HCT116 (cell line): ENCODE results near the gene HCFC1.

ENCODE experiments used
- EZH2 ChIP-seq: fragments of 200-600 bp; sonication (generic); IDR thresholded peaks from 2 replicates; pipeline ENCODE4 v1.6.1; 2017; ENCODE audit warnings: antibody characterized with exemption, mixed run types
- POLR2A ChIP-seq: IDR thresholded peaks from 2 replicates; pipeline ENCODE4 v1.7.0; 2011; ENCODE audit warnings: borderline replicate concordance; ENCODE audit not compliant: insufficient read depth, insufficient read length; ENCODE audit errors: extremely low read depth
- RAD21 ChIP-seq: IDR thresholded peaks from 2 replicates; pipeline ENCODE4 v1.6.1; 2012; ENCODE audit warnings: low read depth, mild to moderate bottlenecking
- TF ChIP-seq, protein P1 (sequence below), 3 experiments: fragments of 200-600 bp in 1 of 3; sonication (generic) in 1 of 3; IDR thresholded peaks in 2 of 3; conservative IDR thresholded peaks in 1 of 3; 2 replicates each; pipeline ENCODE4 v1.5.1; 2012 to 2017; ENCODE audit warnings: low read depth in 2 of 3, low read length in 2 of 3, antibody characterized with exemption in 1 of 3, borderline replicate concordance in 1 of 3, control low read depth in 1 of 3, mild to moderate bottlenecking in 1 of 3, mixed read lengths in 1 of 3, mixed run types in 1 of 3, moderate library complexity in 1 of 3; ENCODE audit not compliant: insufficient read depth in 1 of 3
- TF ChIP-seq, protein P2 (sequence below): IDR thresholded peaks from 2 replicates; pipeline ENCODE4 v1.6.1; 2011; ENCODE audit warnings: mild to moderate bottlenecking, low read length, moderate library complexity; ENCODE audit not compliant: insufficient replicate concordance; ENCODE audit errors: extremely low read depth

- TF ChIP-seq, protein P1, sequence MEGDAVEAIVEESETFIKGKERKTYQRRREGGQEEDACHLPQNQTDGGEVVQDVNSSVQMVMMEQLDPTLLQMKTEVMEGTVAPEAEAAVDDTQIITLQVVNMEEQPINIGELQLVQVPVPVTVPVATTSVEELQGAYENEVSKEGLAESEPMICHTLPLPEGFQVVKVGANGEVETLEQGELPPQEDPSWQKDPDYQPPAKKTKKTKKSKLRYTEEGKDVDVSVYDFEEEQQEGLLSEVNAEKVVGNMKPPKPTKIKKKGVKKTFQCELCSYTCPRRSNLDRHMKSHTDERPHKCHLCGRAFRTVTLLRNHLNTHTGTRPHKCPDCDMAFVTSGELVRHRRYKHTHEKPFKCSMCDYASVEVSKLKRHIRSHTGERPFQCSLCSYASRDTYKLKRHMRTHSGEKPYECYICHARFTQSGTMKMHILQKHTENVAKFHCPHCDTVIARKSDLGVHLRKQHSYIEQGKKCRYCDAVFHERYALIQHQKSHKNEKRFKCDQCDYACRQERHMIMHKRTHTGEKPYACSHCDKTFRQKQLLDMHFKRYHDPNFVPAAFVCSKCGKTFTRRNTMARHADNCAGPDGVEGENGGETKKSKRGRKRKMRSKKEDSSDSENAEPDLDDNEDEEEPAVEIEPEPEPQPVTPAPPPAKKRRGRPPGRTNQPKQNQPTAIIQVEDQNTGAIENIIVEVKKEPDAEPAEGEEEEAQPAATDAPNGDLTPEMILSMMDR (IDR thresholded peaks at IDR 0.05 in 2 of 3, conservative IDR thresholded peaks at IDR 0.05 in 1 of 3; ENCODE audit: borderline replicate concordance in 1 of 3, insufficient read depth in 1 of 3, low read depth in 2 of 3, low read length in 2 of 3): no peak
- TF ChIP-seq RAD21: no peak
- no peak for TF ChIP-seq POLR2A
- no peak for TF ChIP-seq EZH2
- TF ChIP-seq, protein P2, sequence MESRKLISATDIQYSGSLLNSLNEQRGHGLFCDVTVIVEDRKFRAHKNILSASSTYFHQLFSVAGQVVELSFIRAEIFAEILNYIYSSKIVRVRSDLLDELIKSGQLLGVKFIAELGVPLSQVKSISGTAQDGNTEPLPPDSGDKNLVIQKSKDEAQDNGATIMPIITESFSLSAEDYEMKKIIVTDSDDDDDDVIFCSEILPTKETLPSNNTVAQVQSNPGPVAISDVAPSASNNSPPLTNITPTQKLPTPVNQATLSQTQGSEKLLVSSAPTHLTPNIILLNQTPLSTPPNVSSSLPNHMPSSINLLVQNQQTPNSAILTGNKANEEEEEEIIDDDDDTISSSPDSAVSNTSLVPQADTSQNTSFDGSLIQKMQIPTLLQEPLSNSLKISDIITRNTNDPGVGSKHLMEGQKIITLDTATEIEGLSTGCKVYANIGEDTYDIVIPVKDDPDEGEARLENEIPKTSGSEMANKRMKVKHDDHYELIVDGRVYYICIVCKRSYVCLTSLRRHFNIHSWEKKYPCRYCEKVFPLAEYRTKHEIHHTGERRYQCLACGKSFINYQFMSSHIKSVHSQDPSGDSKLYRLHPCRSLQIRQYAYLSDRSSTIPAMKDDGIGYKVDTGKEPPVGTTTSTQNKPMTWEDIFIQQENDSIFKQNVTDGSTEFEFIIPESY: no peak
These were observed 57.9 kb downstream of the HCFC1 start for GRCh38 chrX:153913701-153914100.
